ENCODE data around the gene INAFM2.

The INAFM2 gene

GRCh38 chr15:40303576-40303975, 19.9 kb upstream of the INAFM2 start:
- TF ChIP-seq CTCF (IDR thresholded peaks at IDR 0.05; ENCODE audit: low read depth, low read length, poor library complexity, severe bottlenecking) (no peak), EZH2phosphoT487 (IDR thresholded peaks at IDR 0.05; ENCODE audit: borderline replicate concordance, low read length) (no peak)
- H3K27ac ChIP-seq (ENCODE audit: low read depth, low read length): no peak overlapping the region
- no peaks in the 10 kb centered on the region for H4K20me1 ChIP-seq (ENCODE audit: control insufficient read depth, insufficient read depth, low read depth, low read length)
- no peaks in the 10 kb centered on the region for H3K36me3 ChIP-seq (ENCODE audit: control insufficient read depth, low read length)
- H3K27me3 ChIP-seq (ENCODE audit: control insufficient read depth, low read length): no peaks in the 10 kb centered on the region
- H3K4me2 ChIP-seq (ENCODE audit: low read length): no peak overlapping the region
- H3F3A ChIP-seq (ENCODE audit: control insufficient read depth, insufficient read depth): no peaks in the 10 kb centered on the region
- no peaks in the 10 kb centered on the region for H3K9me3 ChIP-seq (ENCODE audit: control insufficient read depth, insufficient read depth, low read length)
- H3K4me3 ChIP-seq (ENCODE audit: low read length): no peak overlapping the region
- peaks cover 20% of the 10 kb centered on the region for H3K4me1 ChIP-seq (ENCODE audit: control insufficient read depth, low read length)
- no peaks in the 10 kb centered on the region for H3K9me2 ChIP-seq (replicated peaks; ENCODE audit: control insufficient read depth, low read length)
- H3K79me2 ChIP-seq (ENCODE audit: control insufficient read depth, low read length): no peaks in the 10 kb centered on the region

GRCh38 chr15:40305281-40305680, 18.2 kb upstream of the INAFM2 start:
- H3K9me3 ChIP-seq (ENCODE audit: control insufficient read depth, insufficient read depth, low read length): no peaks in the 10 kb centered on the region
- H4K20me1 ChIP-seq (ENCODE audit: control insufficient read depth, insufficient read depth, low read depth, low read length): no peaks in the 10 kb centered on the region
- TF ChIP-seq EZH2phosphoT487 (IDR thresholded peaks at IDR 0.05; ENCODE audit: borderline replicate concordance, low read length): no peak
- no peak overlapping the region for H3K4me2 ChIP-seq (ENCODE audit: low read length)
- H3K4me1 ChIP-seq (ENCODE audit: control insufficient read depth, low read length): peaks cover 32% of the 10 kb centered on the region
- 0 out of 2 replicates have a peak, but pooled peaks cover under 1% of the 10 kb centered on the region for H3K27me3 ChIP-seq (ENCODE audit: control insufficient read depth, low read length)
- no peak overlapping the region for H3K4me3 ChIP-seq (ENCODE audit: low read length)
- no peak overlapping the region for H3K27ac ChIP-seq (ENCODE audit: low read depth, low read length)
- no peaks in the 10 kb centered on the region for H3K9me2 ChIP-seq (replicated peaks; ENCODE audit: control insufficient read depth, low read length)
- H3K79me2 ChIP-seq (ENCODE audit: control insufficient read depth, low read length): no peaks in the 10 kb centered on the region
- no peaks in the 10 kb centered on the region for H3F3A ChIP-seq (ENCODE audit: control insufficient read depth, insufficient read depth)
- no peaks in the 10 kb centered on the region for H3K36me3 ChIP-seq (ENCODE audit: control insufficient read depth, low read length)

- no peaks in the 10 kb centered on the region for H3K79me2 ChIP-seq (ENCODE audit: control insufficient read depth, low read length)
- peaks cover 32% of the 10 kb centered on the region for H3K4me1 ChIP-seq (ENCODE audit: control insufficient read depth, low read length)
- H3K36me3 ChIP-seq (ENCODE audit: control insufficient read depth, low read length): no peaks in the 10 kb centered on the region
- no peaks in the 10 kb centered on the region for H3K9me3 ChIP-seq (ENCODE audit: control insufficient read depth, insufficient read depth, low read length)
- H3K27me3 ChIP-seq (ENCODE audit: control insufficient read depth, low read length): peaks cover 8% of the 10 kb centered on the region; the same call in 1 of the 2 replicates
- no peaks in the 10 kb centered on the region for H4K20me1 ChIP-seq (ENCODE audit: control insufficient read depth, insufficient read depth, low read depth, low read length)
- no peak for TF ChIP-seq EZH2phosphoT487 (IDR thresholded peaks at IDR 0.05; ENCODE audit: borderline replicate concordance, low read length)
- TF ChIP-seq CTCF (IDR thresholded peaks at IDR 0.05; ENCODE audit: low read depth, low read length, poor library complexity, severe bottlenecking): no peak
- no peaks in the 10 kb centered on the region for H3F3A ChIP-seq (ENCODE audit: control insufficient read depth, insufficient read depth)
- H3K9me2 ChIP-seq (replicated peaks; ENCODE audit: control insufficient read depth, low read length): no peaks in the 10 kb centered on the region
- H3K4me3 ChIP-seq (ENCODE audit: low read length): peak overlapping the region; percentile 73; the same call in 1 of the 2 replicates
- no peak overlapping the region for H3K27ac ChIP-seq (ENCODE audit: low read depth, low read length)
- H3K4me2 ChIP-seq (ENCODE audit: low read length): peak overlapping the region; percentile 73
Measured at GRCh38 chr15:40306371-40306770, 17.1 kb upstream of the INAFM2 start.

GRCh38 chr15:40306908-40307307, 16.6 kb upstream of the INAFM2 start:
- H3K4me3 ChIP-seq (ENCODE audit: low read length): peak overlapping the region; percentile 73
- H3K27me3 ChIP-seq (ENCODE audit: control insufficient read depth, low read length): peaks cover 12% of the 10 kb centered on the region; the same call in 1 of the 2 replicates
- peaks cover 32% of the 10 kb centered on the region for H3K4me1 ChIP-seq (ENCODE audit: control insufficient read depth, low read length)
- no peaks in the 10 kb centered on the region for H3K9me2 ChIP-seq (replicated peaks; ENCODE audit: control insufficient read depth, low read length)
- no peaks in the 10 kb centered on the region for H3K79me2 ChIP-seq (ENCODE audit: control insufficient read depth, low read length)
- H3K4me2 ChIP-seq (ENCODE audit: low read length): peak overlapping the region; percentile 73
- no peak overlapping the region for H3K27ac ChIP-seq (ENCODE audit: low read depth, low read length)
- TF ChIP-seq CTCF (IDR thresholded peaks at IDR 0.05; ENCODE audit: low read depth, low read length, poor library complexity, severe bottlenecking): no peak
- no peaks in the 10 kb centered on the region for H3F3A ChIP-seq (ENCODE audit: control insufficient read depth, insufficient read depth)
- no peaks in the 10 kb centered on the region for H4K20me1 ChIP-seq (ENCODE audit: control insufficient read depth, insufficient read depth, low read depth, low read length)
- H3K36me3 ChIP-seq (ENCODE audit: control insufficient read depth, low read length): no peaks in the 10 kb centered on the region
- no peaks in the 10 kb centered on the region for H3K9me3 ChIP-seq (ENCODE audit: control insufficient read depth, insufficient read depth, low read length)
